Measurements from ENCODE around the gene STK17B.

STK17B gene

DNA sequence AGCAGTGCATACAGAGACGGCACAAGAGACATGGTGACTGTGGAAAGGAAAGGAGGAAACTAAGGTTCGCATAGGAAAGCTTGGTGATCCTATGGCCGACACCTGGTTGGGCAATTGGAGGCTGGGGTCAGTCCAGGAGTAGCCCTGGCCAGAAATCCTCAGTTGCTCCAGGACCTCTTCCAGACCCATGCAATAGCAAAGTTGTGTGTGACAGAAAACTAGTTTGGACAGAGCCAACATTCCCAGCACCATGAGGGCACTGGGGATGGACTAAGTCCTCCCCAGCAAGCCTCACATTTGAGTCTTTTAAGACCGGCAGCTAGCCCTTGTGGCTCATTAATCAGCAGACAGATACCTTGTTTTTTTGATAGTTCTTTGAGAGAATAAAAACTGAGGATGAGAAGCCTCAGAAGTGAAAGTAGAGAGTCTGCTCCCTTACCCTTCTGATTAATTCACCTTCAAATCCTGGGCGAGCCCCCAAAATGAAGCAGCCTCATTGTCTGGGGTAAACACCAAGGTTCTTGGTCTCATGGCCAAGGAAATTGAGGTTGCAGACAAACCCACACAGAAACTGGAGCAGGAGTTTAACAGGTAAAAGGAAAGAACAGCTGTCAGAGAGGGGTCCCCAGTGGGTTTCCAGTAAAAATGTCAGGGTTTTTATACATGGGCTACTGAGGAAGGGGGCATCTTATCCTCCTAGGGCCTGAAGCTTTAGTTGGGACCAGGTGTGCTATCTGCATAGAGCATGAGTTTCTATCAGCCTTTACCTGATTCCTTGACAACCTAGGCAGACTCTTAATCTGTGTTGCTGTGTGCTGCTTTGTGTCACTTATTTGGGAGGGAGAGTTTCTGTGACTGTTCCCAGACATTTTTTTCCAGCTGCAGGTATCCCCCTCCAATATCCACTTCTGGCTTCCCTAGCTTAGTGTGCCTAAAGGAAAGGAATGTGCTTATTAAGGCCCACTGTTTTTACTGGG, 39.1 kb downstream of the STK17B start:
- no peak overlapping the region for H3K4me3 ChIP-seq (ENCODE audit: low read depth, low read length)
- TF ChIP-seq, protein P1, sequence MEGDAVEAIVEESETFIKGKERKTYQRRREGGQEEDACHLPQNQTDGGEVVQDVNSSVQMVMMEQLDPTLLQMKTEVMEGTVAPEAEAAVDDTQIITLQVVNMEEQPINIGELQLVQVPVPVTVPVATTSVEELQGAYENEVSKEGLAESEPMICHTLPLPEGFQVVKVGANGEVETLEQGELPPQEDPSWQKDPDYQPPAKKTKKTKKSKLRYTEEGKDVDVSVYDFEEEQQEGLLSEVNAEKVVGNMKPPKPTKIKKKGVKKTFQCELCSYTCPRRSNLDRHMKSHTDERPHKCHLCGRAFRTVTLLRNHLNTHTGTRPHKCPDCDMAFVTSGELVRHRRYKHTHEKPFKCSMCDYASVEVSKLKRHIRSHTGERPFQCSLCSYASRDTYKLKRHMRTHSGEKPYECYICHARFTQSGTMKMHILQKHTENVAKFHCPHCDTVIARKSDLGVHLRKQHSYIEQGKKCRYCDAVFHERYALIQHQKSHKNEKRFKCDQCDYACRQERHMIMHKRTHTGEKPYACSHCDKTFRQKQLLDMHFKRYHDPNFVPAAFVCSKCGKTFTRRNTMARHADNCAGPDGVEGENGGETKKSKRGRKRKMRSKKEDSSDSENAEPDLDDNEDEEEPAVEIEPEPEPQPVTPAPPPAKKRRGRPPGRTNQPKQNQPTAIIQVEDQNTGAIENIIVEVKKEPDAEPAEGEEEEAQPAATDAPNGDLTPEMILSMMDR (IDR thresholded peaks at IDR 0.05; ENCODE audit: low read depth, low read length, missing control alignments): no peak
- DNase-seq (ENCODE audit: low read depth): no peak

DNA sequence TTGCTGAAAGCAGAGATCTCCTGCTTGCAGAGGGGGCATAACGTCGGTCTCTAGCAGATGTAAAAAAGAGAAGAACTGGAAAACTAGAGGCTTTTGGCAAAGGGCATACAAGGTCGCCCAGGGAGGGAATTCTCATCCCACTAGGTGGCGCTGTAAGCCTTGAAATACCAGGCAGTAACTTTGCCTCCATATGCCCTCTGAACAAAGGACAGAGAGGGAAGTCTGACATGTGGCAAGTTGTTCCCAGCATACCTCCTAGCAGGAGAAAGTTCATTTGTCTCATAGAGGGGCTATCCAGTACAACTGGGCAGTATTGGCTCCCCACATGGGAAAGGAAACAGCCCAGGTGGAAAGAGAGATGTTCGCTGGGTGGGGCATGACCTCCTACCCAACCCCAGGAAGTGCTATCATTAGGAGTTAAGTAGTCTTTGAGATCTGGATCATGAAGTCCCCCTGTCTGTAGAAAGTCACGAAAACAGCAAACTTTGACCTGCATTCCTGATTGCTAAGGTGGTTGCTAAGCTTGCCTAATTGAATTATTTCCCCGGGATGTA, 39.9 kb downstream of the STK17B start:
- TF ChIP-seq, protein P1 (IDR thresholded peaks at IDR 0.05; ENCODE audit: low read depth, low read length, missing control alignments): peak; percentile 54
- no peak overlapping the region for H3K4me3 ChIP-seq (ENCODE audit: low read depth, low read length)
- peak; percentile 53 for DNase-seq (ENCODE audit: low read depth)

DNA sequence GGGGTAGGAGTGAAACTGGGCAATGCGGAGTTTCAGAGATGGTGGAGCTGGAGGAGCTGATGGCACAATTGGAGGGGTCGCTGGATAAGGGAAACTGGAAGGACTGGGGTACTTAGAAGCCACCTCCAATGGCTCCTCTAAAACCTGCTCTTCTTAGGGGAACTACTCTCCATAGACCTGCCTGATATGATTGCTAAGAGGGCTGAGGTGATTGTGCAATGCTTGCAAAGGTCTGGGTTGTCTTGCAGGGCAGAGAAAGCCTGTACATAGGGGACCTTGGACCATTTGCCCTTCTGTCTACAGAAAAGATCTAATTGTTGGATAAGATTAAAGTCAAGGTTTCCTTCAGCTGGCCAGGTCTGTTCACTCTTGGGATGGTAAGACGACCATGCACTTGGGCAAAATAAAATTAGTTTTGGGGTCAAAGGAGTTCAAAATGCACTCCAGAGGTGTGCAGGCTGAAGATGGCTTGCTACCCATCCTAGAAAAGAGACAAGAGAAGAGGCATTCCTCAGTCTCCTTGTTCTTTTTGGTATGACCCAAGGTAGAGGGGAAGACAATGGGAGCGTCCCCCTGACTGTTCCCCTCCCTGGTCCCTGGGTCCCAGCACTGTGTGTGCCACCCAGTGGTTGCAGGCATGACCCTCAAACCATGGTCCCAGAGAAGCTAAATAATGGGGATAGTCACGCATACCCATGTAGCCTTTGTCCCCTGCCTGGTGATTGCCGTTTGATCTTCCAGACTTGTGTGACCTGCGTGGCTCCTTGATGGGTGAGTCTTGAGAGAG, 41.1 kb downstream of the STK17B start:
- TF ChIP-seq, protein P1 (IDR thresholded peaks at IDR 0.05; ENCODE audit: low read depth, low read length, missing control alignments): no peak
- DNase-seq (ENCODE audit: low read depth): no peak
- H3K4me3 ChIP-seq (ENCODE audit: low read depth, low read length): no peak overlapping the region

DNA sequence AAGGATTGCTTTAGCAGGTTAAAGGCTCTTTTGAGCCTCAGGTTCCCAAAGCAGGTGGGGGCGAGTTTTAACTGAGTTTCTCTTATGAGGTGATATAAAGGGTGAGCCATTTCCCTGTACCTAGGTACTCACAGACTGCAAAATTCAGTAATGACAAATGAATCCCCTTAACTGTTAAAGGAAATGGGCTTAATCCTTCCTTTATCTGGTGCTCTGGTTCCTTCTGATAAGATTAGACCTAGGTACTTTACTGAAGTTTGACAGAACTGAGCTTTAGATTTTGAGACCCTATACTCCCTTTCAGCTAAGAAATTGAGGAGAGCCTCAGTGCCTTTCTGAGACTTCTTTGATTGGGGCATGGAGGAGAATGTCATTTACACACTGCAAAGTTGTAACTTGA, 42.6 kb downstream of the STK17B start:
- TF ChIP-seq, protein P1 (IDR thresholded peaks at IDR 0.05; ENCODE audit: low read depth, low read length, missing control alignments): no peak
- no peak overlapping the region for H3K4me3 ChIP-seq (ENCODE audit: low read depth, low read length)

DNA sequence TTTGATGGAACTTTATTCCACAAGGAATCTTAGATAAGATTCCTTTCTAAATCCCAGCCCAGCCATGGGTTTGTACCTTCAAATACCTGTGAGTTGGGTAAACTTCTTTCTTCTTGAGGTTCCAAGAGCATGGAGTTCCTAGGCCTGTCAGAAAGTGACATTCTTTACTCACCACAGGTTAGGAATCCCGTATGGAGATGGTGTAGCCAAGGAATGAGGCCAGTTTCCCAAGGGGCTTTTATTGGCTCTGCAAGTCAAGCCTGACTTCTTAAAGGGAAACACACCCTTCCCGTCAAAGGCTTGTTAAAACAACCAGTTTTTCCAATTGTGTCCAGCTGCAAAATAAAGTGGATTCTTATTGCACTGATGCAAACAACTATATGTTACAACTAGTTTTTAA, 45.8 kb downstream of the STK17B start:
- DNase-seq (ENCODE audit: low read depth): no peak
- no peak overlapping the region for H3K4me3 ChIP-seq (ENCODE audit: low read depth, low read length)
- TF ChIP-seq, protein P1 (IDR thresholded peaks at IDR 0.05; ENCODE audit: low read depth, low read length, missing control alignments): no peak

More for the DNA sequence above, 42.6 kb downstream of the STK17B start:
- no peak for DNase-seq (ENCODE audit: low read depth)

DNA sequence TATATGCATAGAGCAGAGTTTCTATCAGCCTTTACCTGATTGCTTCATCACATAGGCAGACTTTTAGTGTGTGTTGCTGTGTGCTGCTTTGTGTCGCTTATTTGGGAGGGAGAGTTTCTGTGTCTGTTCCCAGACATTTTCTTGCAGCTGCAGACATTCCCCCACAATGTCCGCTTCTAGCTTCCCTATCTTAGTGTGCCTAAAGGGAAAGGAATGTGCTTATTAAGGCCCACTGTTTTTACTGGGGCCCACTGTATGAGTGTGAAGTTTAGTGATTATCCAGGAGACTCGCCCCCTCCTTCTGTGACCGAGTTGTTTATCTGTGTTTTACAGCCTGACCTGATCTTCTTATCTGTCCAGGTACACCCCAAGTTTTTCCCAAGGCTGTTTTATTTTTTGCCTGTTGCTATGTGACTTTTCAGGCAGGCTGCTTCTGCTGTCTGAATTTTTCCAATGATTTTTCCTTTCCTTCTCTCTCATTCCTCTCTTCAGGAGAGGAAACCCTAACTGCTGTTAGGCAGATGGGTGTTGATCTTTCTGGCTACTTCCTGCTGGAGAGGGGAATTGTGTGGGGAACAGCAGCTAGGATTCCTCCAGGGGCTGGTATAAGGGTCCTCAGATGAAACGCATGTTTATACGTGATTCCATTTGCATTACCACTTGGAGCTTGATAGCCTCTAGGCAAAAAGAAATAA, 47.6 kb downstream of the STK17B start:
- TF ChIP-seq, protein P1 (IDR thresholded peaks at IDR 0.05; ENCODE audit: low read depth, low read length, missing control alignments): no peak
- no peak for DNase-seq (ENCODE audit: low read depth)
- no peak overlapping the region for H3K4me3 ChIP-seq (ENCODE audit: low read depth, low read length)
